HL-60/S4 treated with retinoic acid at 250 ng/mL for 4 days and 3 days (cell line): ENCODE results near the gene RASSF6.
"Not testable (repeated sequence)": the region's sequence is repeated elsewhere in the genome, so short reads cannot be mapped to it uniquely, and the experiment has no call there.

Experiments
- in situ Hi-C: fragments of 300-500 bp; cut with MboI; formaldehyde crosslinking; loops from 2 replicates; pipeline ENCODE4 v1.7.0; 2022; ENCODE audit warnings: low sequenced_read_pairs

RASSF6 gene

GRCh38 chr4:73586040-73586439, 34.2 kb downstream of the RASSF6 start:
- in situ Hi-C loops: no loop called here

- in situ Hi-C loops: no loop called here
Measured at GRCh38 chr4:73585345-73585744, 34.9 kb downstream of the RASSF6 start.

DNA sequence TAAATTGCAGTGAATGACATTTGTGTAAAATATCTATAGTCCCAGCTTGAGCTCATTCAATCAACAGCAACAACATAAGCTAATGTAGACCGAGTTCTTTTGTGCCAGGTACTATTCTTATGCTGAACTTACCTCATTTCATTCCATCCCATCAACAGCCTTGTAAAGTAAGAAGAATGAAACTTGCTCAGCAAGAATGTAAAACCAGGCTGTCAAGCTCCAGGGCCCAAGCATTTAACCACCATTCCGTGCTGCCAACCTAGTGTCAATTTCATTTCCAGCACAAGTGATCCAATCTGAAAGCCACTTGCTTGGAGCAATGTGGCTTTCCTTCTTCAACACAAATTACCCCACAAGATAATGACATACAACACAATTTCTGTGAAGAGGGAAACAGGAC, 36.6 kb downstream of the RASSF6 start:
- in situ Hi-C loops: no loop called here

- in situ Hi-C loops: no loop called here
Measured at GRCh38 chr4:73577371-73577770, 42.9 kb downstream of the RASSF6 start.

- in situ Hi-C loops: no loop called here
Measured at GRCh38 chr4:73576381-73576780, 43.9 kb downstream of the RASSF6 start.

DNA sequence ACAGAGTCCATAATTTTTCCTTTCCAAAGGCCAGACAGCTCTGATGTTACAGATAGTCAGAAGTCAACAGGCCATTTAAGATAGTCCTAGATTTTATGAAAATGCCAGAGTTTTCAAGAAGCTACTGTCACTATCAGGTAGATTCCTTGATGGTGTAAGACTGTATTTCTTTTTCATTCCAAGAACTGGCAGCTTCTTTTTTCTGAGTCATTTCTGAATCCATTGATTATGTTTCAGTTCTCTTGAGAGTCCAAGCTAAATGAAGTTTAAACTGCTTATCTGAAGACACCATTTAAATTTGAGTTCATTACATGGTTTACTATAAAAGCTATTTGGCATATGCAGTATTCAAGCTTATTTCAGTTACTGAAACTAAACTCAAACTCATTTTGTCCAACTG, 44.6 kb downstream of the RASSF6 start:
- in situ Hi-C loops: no loop called here

DNA sequence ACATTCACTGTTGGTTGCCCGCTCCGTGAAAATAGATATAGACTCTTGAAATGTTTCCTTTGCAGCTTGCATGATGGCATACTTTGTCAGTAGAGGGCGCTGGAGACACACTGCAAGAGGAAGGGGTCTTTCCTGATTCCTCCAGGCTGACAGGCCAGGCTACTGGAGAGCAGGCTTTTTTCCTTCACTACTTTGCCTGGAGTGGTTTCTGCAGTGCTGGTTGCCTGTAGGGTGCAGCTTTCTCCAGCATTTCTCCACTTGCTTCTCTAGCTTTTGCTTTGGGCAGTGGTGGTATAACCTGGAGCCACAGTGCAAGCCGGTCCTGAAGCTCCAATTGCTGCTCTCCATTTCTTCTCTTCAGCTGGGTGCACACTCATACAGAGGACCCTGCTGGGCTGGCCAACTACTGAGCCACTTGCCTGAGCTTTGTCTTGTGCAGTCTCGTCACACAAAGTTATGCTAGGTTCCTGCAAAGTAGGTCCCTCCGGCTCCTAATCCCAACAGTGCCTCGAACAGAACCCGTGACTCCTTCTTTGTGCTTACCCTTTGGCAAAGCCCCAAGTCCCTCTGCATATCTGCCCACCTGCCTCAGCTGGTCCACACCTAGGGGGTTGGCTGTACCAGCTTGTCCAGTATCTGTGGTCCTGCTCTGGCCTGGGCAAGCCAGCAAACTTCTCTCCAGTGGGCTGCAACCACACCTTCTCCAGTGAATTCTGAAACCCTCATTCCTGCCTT, 46.3 kb downstream of the RASSF6 start:
- in situ Hi-C loops: no loop called here

DNA sequence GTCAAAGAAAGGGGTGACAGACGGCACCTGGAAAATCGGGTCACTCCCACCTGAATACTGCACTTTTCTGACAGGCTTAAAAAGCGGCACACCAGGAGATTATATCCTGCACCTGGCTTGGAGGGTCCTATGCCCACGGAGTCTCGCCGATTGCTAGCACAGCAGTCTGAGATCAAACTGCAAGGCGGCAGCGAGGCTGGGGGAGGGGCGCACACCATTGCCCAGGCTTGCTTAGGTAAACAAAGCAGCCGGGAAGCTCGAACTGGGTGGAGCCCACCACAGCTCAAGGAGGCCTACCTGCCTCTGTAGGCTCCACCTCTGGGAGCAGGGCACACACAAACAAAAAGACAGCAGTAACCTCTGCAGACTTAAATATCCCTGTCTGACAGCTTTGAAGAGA, 69.4 kb downstream of the RASSF6 start:
- in situ Hi-C loops: not testable (repeated sequence)

- in situ Hi-C loops: no loop called here
Measured at GRCh38 chr4:73544620-73545019, 75.6 kb downstream of the RASSF6 start.

DNA sequence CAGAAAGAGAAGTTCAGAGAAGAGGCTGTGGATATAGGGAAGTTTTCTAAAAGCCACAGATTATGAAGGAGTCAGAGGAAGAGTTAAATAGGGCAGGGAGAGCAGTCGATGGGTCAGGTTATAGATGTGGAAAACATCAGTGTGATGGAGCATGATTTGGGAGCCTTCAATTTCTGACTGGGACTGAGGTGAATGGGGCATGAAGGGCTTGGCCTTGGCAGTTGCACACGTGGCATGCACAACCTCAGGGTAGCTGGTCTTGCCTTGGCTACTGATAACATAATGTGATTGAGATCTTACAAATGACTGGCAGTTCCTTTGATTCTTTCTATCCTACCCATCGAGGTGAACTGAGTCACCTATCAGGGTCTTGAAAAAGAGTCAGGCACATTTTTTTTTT, 79.0 kb downstream of the RASSF6 start:
- in situ Hi-C loops: no loop called here

GRCh38 chr4:73540826-73541225, 79.4 kb downstream of the RASSF6 start:
- in situ Hi-C loops: no loop called here

DNA sequence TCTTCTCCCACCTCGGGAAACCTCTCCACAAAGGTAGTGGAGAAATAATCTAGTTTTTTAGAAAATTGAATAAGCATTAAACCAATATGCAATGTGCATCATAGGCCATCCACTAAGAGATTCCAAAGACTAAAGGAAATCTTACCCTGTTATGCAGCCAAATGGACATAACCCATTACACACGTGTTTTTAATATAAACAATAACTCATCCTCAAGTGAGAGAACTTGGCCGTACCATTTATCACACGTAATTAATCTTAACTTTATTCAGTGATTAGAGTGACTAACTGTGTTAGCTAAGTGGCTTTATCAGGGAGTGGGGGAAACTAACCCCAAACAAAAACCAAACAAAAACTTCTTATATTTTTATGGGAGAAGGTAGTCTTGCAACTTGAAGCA, 80.8 kb downstream of the RASSF6 start:
- in situ Hi-C loops: no loop called here

- in situ Hi-C loops: no loop called here
Measured at GRCh38 chr4:73538162-73538561, 82.1 kb downstream of the RASSF6 start.

- in situ Hi-C loops: no loop called here
Measured at GRCh38 chr4:73533515-73534422, 86.5 kb downstream of the RASSF6 start.

DNA sequence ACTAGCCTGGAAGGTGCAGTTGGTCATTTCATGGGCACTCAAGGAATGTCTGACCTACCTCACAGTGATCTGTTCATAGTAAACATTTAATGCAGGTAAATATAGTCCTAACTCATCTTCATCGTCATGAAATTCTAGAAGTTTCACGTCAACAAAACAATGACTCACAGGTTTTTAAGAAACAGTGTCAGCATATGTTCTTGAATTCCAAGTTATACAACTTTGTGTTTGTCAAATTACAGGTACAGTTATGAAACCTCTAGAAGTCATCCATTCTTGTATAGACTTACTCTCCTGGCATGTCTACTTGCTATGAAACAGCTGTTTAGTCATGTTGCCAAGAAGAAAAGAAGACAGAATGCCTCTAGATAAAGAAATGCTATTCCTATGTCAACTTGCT, 92.1 kb downstream of the RASSF6 start:
- in situ Hi-C loops: no loop called here

- in situ Hi-C loops: no loop called here
Measured at GRCh38 chr4:73527196-73527595, 93.0 kb downstream of the RASSF6 start.

- in situ Hi-C loops: no loop called here
Measured at GRCh38 chr4:73525611-73526010, 94.6 kb downstream of the RASSF6 start.

DNA sequence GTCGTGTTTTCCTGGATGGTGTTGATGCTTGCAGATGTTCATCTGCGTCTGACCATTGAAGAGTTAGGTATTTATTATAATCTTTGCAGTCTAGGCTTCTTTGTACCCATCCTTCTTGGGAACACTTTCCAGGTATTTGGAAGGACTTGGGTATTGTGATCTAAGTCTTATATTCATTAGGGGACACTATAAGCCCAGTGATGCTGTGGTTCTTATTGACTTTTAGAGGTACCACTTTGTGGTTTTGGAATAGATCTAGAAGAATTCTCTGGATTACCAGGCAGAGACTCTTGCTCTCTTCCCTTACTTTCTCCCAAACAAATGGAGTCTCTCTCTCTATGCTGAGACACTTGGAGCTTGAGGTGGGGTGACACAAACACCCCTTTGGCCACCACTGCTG, 97.1 kb downstream of the RASSF6 start:
- in situ Hi-C loops: no loop called here
